Stimulated activated CD8-positive, alpha-beta memory T cell treated with anti-CD3 and anti-CD28 coated beads, Interleukin-7, amount 100 ng/mL, for 1 hour (primary cell): ENCODE data around the gene CREBBP.

Experiments
- DNase-seq, 2 donors: peaks; one replicate each; pipeline ENCODE4 v3.0.0-alpha.2; 2020; ENCODE audit warnings: low read depth in 2 of 2

CREBBP gene

GRCh38 chr16:3736116-3736515 lies 144.4 kb downstream of the CREBBP start:
- DNase-seq = no peak

GRCh38 chr16:3735541-3735940 lies 145.0 kb downstream of the CREBBP start:
- no peak for DNase-seq

GRCh38 chr16:3734758-3735221 lies 145.7 kb downstream of the CREBBP start:
- DNase-seq = no peak

GRCh38 chr16:3734084-3734757 lies 146.3 kb downstream of the CREBBP start:
- no peak for DNase-seq

- no peak for DNase-seq
Measured at GRCh38 chr16:3732171-3732570, 148.3 kb downstream of the CREBBP start.

- no peak for DNase-seq
Measured at GRCh38 chr16:3731126-3731935, 149.2 kb downstream of the CREBBP start.

GRCh38 chr16:3730161-3731125 lies 150.1 kb downstream of the CREBBP start:
- DNase-seq = no peak

- no peak for DNase-seq
Measured at GRCh38 chr16:3729161-3730112, 151.1 kb downstream of the CREBBP start.

GRCh38 chr16:3728424-3729160 lies 151.9 kb downstream of the CREBBP start:
- no peak for DNase-seq

- DNase-seq = no peak
Measured at GRCh38 chr16:3727806-3728381, 152.6 kb downstream of the CREBBP start.

GRCh38 chr16:3726021-3726687 lies 154.4 kb downstream of the CREBBP start:
- no peak for DNase-seq

- DNase-seq = no peak
Measured at GRCh38 chr16:3725276-3725675, 155.2 kb downstream of the CREBBP start.

- DNase-seq = no peak
Measured at GRCh38 chr16:3722508-3722907, 158.0 kb downstream of the CREBBP start.

- no peak for DNase-seq
Measured at GRCh38 chr16:3720418-3720817, 160.1 kb downstream of the CREBBP start.

- no peak for DNase-seq
Measured at GRCh38 chr16:3718628-3719027, 161.9 kb downstream of the CREBBP start.

- DNase-seq = no peak
Measured at GRCh38 chr16:3718019-3718391, 162.5 kb downstream of the CREBBP start.

GRCh38 chr16:3717235-3718018 lies 163.1 kb downstream of the CREBBP start, which contains the start of gene TRAP1:
TRAP1 (minus strand) TSS chr16:3717524; CDS start chr16:3717508, 16 bp downstream.
- DNase-seq = peak; percentile 88 to 91

- DNase-seq = no peak
Measured at GRCh38 chr16:3716831-3717234, 163.7 kb downstream of the CREBBP start.
